HUDEP-2 (cell line): ENCODE results near the gene KCNIP1.
A peak's percentile ranks its signal among the peaks of the same experiment; 100 is the strongest.

Experiments used
- DNase-seq, 76 experiments: peaks; one replicate each; lab custom pipeline; 2025; ENCODE audit not compliant: unreplicated experiment in 76 of 76; lab: John Stamatoyannopoulos, UW

The KCNIP1 gene

DNA sequence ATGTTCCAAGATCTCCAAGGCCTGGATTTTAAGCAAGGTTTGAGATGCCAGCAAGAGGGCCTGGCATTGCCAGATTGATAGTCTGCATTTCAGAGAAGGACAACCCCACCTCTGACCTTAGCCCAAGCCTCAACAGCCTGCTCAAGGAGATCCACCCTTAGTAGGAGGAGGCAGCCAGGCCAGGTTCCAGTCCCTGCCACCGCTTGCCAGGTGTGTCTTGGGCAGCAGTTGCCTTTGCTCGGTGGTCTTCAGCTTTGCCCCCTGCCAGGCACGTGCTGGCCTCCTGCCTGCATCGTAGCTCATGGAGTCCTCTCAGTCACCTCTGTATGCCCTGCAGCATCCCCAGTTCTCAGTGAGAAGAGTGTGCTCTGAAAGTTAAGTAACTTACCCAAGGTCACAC lies 134.2 kb downstream of the KCNIP1 start:
- no peak for DNase-seq

DNA sequence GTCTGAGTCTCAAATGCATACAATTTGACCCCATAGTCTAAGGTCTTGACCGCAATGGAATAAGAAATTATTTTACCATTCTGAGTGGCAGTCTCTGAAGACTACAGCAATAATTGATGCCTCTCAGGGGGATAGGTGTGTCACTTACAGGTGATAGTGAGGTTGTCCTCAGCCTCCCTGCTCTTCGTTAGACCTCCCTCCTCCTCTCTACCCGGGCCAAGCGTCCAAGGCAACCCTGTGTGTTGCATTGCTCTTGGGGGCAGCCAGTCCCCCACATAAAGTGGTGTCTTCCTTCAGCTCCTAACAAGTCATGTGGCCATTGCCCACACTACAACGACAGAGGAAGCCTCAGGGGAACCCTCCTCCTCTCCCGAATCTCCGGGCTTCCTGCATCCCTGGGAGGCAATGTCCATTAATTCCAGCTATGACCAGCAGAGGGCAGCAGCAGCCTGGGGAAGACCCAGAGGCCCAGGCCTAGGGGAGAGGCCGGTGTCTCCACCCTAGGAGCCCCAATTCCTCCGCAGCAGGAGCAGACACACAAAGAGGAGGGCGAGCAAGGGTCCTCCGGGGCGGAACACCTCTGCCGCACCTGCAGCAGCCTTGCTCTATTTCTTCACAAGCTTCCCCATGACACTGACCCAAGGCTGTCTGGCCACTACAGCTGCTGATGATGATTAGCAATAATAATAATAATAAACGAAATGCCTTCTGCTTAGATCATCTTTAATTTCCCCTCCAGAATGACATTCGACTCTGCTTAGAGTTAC lies 134.8 kb downstream of the KCNIP1 start:
- peak in 52 of 76 experiments; percentile 3 to 69 (median 31) for DNase-seq

DNA sequence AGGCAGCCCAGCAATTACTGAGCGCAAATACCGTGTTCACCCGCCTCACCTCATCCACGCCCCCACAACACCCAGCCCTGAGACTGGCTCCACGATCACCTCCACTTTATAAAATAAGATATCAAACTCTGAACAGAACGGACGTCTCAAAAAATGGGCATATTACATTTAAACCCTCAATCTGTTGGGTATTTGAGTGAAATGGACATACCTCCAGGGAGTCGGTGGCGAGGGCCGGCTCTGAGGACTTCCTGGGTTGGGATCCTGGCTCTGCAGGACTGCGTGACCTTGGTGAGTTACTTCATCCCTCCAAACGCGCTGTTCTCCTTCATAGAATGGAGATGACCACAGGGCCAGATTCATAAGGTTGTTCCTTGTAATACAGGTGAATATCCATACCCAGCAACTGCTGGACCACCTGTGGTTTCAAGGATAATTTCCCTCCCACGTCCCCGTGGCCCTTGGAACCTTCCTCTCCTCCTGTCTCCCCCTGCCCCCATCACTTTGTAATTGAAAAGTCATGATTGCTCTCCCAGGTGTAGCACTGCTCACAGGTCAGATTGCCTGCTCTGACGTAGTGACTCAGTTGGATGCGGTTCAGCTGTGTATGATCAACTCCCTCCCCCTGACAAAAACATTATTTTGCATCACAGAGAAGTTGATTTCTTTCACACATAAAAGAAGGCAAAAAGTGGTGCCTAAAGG lies 135.6 kb downstream of the KCNIP1 start:
- DNase-seq = no peak

DNA sequence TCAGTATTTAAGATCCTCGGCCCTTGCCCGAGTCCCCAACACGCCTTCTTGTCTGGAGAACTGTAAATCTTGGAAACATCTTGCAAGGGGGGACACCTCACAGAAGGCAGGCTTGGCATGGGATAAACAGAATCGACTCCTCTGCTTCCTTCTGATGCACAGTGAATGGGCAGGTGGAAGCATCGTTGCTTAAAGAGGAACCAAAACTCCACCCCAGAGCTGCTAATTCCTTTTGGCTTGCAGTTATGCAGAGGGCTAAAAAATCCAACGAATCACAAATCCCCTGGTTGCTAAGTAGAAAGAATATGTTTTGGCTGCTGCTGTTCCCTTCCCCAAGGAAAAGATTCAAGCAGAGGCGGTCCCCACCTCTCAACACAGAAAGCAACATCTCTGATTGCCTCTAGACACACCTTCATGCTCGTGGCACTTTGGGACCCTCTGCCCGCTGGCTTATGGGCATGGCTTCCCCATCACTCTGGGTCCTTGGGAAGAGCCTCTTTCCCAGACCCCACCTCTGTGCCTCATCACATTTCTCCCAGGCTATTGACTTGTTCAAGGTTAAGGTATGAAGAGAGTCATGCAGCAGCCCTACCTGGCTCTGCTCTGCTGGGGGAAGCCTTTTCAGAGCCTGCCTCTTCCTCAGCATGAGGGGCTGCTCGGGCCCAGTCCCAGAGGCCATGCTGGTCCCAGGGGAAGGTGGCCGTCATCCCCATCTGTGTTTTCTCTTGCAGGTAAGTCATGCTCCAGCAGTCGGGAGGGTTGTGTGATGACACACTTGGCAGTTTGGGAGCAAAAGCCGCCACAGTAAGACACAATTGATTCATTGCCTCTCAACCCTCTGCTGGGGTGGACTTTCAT lies 137.1 kb downstream of the KCNIP1 start:
- no peak for DNase-seq

DNA sequence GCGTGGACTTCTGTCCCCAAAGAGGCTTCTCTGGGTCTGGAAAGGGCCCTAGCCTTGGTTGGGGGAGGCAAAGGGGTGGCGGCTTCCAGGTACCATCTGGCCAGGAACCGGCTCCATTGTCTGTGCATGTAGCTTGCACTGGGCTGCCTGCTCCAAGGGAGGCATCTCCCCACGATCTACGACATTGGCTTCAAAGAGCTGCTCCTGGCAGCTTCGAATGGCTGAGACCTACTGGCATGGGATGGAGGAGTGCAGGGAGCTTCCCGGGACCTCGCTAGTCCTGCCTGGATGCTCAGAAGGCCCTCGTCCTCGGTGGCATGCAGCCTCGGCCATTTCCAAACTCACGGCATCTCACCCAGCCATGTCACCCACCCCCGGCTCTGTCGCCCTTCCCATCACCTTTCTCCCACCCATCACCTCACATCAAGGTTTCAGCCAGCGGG lies 137.8 kb downstream of the KCNIP1 start:
- DNase-seq = no peak

DNA sequence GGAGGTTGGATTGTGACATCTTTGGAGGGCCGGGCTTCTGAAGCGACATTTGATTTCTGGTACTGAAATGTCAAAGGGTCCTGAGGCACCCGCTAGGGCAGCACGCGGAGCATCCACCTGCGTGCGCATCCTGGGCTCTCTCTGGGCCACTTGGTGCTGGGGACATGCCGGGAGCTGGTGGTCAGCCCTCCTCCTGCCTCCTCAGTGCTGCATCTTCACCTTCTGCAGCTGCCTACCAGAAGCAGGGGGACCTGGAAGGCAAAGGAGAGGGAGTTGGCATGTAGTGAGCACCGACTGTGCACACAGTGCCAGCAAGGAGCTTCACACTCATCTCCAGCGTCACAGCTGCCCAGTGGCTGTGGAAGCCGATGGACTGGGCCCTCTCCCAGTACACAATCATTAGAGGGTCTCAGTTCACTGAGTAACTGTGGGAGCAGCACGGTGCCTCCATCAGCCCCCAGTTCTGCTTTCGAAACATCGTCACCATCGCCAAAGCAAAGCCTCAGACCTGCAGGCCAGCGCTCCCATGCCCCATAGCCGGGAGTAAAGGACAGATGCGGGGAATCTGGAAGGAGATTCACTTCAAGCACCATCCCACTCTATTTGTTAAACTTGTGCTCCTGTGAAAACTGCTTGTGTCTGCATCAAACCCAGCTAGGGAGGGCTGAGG lies 138.4 kb downstream of the KCNIP1 start:
- no peak for DNase-seq

DNA sequence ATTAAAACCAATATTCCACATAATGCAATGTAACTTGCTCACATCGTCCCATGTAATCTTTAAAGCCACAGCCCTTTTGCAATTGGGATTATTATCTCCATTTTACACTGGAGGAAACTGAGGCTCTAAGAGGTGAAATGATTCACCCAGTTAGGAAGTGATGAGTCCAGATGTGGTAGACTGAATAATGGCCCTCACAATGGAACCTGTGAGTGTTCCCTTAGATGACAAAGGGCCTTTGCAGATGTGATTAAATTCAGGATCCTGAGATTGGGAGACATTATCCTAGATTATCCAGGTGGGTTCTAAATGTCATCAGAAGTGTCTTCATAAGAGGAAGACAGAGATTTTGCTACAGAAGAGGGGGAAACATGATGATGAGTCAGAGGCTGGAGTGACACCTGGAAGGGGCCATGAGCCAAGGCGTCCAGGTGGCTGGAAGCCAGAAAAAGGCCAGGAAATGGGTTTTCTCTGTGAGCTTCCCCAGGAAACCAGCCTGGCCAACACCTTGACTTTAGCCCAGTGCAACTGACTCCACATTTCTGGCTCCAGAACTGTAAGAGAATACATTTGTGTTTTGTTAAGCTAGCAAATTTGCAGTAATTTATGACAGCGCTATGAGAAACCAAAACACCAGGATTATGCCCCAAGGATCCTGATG lies 139.1 kb downstream of the KCNIP1 start:
- no peak for DNase-seq

DNA sequence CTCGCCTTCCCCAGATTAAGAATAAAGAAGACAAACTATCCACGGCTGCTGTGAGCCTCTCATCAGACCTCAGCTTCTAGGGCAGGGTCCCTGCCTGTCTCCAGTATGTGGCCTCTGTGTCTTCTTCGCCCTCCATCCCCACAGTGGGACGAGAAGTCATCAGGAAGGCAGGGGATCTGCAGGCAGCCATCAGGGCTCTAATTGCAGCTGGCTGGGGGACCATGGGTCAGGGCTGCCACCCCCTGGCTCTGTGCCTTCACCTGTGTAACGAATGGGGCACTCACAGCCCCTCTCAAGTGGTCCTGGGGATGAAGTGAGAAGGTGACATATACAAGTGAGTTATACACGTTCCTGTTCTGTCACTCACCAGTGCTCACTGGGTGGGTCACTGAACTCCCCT lies 139.8 kb downstream of the KCNIP1 start:
- no peak for DNase-seq

DNA sequence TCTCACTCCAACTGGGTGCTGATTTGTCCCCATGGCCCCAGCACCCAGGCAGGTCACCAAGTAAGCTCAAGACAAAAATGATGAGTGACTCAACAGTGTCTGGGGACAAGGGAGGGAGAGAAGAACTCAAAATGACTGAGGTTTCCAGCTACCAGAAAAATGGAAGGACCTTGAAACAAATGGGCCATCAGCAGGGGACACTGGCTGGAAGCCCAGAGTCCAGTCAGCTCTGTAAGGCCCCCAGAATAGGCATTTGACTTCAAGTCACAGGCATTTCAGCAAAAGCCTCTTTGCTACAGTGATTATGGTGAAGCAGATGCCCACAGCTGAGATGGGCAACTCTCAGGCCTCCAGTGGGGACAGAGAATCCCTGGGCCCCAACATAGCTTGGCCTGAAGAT lies 140.7 kb downstream of the KCNIP1 start:
- DNase-seq = no peak

DNA sequence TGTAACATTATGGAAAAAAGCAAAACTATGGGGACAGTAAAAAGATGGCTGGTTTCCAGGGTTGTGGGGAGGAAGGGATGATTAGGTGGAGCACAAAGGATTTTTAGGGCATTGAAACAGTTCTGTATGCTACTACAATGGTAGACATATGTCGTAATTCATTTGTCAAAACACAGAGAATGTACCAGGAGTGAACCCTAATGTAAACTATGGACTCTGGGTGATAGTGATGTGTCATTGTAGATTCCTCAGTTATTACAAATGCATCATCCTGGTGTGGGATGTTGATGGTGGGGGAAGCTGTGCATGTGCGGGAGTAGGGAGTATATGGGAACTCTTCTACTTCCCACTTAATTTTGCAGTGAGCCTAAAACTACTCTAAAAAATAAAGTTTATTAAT lies 144.7 kb downstream of the KCNIP1 start:
- DNase-seq = no peak

DNA sequence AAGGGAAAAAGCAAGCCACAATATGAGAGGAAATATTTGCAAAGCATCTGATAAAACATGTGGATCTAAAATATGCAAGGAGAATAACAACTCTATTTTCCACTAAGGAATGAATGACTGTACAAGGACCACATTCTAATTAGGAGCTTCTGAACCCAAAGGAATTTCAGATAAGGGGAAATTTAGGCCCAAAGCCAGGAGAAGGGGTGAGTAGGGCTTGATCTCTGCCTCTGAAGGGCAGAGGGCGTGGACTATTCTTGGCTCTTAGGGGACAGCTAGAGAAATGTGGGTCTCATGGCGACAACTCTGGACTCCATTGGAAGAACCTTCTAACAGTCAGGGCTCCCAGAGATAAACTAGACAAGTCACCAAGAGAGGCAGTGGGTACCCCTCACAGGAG lies 147.0 kb downstream of the KCNIP1 start:
- no peak for DNase-seq

DNA sequence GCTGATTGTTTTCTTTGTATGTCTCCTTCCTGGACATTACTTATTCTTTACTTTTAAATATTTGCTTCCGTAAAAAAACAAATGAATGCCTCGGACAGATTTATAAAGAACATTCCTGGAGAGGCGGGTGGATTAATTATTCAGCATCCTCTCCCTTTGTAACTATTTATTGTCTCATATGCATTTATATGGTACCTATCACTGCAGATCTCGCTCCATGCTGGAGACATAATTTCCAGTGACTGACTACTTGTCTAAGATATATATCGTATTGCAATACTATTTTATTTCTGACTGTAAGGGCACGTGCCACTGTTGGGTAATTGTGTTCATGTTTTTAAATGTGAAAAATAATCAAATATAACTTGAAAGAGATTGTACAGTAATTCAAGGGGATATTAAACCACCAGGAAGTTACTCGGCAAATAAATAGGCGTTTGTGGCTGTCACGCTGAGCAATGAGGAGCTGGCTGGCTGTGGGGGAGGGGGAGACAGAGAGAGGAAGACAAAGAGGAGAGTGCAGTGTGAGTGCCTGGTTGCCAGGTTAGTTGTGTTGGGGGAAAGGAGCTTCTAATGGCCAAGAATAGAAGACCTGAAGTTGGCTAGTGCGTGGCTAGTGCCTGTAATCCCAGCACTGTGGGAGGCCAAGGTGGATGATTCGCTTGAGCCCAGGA lies 147.9 kb downstream of the KCNIP1 start:
- DNase-seq = no peak

DNA sequence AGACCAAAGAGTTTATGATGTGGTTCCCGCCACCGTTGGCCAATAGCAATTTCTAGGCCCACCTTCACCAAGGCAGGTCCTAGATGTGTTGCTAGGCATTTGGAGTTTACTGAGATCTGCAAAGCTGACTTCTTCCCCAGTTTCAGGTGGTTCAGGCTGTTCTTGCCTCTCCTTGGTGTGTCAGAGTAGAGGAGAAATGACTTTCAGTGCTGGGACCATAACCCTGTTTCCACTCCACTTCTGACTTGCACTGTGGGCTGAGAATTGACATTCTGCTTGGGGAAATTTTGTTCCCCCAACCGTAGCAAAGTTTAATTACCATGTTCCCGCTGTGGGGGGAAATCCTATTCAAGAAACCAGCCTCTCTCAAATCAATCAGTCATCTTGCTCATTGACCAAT lies 151.7 kb downstream of the KCNIP1 start:
- no peak for DNase-seq

DNA sequence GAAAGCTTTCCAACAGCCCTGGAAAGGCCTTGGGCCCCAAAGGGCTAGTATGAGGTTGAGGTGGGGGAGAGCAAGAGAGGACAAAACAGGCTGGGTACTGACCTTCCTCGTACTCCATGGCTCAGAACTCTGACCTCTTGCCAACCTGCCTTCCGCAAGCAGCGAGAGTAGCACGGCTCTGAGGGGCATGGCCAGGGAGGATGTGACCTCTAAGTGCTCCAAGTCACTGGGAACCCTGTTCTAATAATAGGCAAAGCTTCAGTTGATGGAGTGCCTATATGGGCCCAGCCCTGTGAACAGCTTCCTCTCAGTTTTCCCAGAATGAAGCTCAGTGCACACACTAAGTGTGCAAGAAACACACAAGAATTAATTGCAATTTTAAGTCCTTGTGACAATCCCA lies 152.1 kb downstream of the KCNIP1 start:
- no peak for DNase-seq

DNA sequence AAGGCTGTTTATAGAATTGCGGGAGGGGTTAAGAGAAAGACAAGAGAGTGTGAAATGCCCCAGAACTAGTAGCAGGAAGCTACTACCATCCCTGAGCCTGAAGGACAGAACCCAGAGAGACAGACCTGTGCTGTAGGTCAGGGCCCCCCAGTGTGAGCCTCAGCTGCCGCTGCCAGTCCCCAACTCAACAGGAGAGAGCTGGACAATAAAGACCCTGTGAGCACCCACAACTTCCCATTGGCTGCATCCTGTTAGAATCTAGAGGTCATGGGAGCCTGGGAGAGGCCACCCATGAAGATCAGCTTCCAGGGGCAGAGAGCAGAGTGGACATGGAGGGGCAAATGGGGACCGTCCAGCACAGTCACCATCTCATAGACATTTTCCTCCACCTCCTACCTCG lies 152.5 kb downstream of the KCNIP1 start:
- DNase-seq = no peak

DNA sequence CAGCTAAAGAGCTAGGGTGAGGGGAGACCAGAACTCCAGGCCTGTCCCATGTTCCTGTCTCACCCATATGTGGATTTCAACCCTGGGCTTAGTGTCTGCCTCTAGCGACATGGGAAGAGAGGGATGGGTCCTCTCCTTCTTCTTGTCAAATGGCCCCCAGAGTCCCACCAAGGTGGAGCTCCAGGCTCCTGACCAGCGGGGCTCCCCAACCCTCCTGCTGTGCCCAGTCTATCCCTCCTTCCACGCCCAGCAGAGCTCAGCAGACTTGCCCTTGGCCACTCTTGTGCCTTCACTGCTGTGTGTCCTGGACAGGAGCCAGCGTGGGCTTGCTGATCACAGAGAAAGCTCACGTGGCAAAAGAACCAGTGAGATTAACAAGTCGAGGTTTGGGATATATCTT lies 156.7 kb downstream of the KCNIP1 start:
- DNase-seq = no peak

DNA sequence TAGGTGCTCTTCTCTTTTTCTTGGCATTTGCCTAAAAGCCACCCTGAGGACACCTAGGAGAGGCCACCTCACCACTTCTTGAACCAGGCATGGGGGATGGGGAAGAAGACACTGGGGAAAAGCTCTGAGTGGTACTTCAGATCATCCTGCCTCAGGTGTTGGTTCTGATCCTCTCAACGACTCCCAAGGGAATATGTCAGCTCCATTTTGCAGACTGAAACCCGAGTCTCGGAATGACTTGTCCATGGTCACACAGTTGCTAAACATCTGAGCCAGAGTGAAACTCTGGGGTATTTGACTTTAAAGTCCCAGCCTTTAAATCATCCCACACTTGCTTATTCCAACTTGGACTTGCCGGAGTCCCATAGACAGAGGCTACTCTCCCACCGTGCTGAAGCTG lies 159.1 kb downstream of the KCNIP1 start:
- no peak for DNase-seq

DNA sequence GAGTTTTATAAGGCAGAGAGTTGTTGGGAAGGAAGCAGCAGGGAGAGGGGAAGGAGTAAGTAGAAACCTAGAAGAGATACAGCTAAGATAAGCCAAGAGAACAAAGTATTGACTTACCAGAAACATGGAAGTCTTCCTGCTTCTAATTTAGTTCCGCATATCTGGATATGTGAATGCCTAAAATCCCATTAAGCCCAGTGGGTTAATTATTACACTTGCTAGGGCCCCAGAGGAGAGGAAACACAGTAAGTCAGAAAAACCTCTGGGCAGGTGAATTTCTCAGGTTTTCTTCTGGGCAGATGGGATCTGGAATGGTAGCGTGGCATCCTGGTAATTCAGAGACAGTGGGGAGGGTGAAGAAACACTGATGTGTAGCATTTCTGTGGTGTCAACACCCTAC lies 175.0 kb downstream of the KCNIP1 start:
- no peak for DNase-seq

DNA sequence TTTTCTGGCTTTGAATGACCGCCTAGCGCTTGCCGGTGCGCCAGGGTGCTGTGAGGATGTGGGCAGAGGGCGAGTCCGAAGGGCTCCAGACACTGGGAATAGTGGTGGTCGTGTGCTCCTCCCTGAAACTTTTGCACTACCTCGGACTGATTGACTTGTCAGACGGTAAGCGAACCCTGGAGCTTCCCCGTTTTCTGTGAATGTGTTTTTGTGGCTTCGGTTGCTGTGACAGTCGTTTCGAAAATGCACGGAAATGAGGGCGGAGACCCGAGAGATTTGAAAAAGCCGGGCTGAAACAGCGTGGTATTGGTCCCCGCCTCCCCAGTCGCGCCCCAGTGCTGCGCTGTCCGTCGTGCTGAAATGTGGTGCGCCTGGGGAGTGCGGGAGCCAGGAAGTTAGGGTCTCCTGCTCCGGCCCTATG lies 177.2 kb downstream of the KCNIP1 start:
- peak in 9 of 76 experiments; percentile 1 to 20 (median 4) for DNase-seq

DNA sequence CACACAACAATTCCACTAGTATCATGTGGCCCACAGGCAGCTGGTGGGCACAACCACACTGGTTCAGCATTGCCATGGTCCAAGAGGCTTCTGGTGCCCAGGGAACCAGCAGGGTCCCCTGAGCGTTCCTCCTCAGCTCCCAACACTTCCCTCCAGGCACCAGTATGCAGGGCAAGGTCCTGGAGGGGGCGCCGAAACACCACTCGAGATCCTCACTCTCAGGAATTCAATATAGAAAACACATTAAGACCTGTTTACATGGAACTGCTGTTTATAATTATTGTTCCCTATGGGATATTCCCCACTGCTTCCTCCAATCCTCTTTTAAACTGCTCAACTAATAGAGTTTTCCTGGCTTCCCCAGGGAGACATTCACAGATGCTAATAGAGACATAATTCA lies 187.8 kb downstream of the KCNIP1 start:
- DNase-seq = peak in 1 of 76 experiments; percentile 4
